ENCODE data around the gene COA8. TPM values are rescaled to one million over a fixed set of nuclear protein-coding genes. Genes with fewer than 3 reads are reported as not detected.

COA8 gene
- total RNA-seq, 2 donors from 2014 or later: 30.9 to 39.9 TPM

- no peak for ATAC-seq (replicated peaks)
- no peak overlapping the region for H3K27ac Mint-ChIP-seq
- H3K27me3 Mint-ChIP-seq: no peaks in the 10 kb centered on the region
- peaks cover 8% of the 10 kb centered on the region for H3K4me1 Mint-ChIP-seq
- H3K36me3 Mint-ChIP-seq (ENCODE audit: low read depth): no peaks in the 10 kb centered on the region
- H3K9me3 Mint-ChIP-seq: no peaks in the 10 kb centered on the region
- no peak overlapping the region for H3K4me3 Mint-ChIP-seq
Observed at GRCh38 chr14:103623308-103623707, 60.5 kb downstream of the COA8 start.

DNA sequence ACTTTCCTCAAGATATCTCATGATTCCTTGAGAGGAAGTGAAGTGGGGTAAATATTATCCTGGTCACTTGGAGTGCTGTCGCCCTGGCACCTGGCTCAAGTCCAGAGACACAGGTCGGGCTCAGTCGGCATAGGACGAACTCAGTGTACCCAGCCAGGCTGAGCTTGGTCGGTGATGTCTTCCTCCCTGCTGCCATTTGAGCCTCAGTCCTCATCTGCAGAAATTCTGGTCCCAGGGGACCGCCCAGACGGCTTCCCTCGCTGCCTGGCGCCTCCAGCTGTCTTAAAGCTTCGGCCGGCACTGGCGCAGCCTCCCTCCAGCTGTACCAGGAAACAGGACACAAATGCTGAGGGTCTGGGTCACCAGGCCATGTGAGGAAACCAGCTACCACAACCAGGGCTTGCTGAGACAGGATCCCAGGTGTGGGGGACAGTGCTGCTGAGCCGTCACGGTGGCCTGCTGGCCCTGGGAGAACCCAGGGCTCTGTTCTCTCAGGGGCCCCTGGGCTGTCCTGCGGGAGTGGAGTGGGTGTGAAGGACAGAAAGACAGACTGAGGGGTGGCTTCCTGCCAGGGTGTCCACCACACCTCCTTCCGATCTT, 61.2 kb downstream of the COA8 start:
- no peak overlapping the region for H3K27ac Mint-ChIP-seq
- no peaks in the 10 kb centered on the region for H3K9me3 Mint-ChIP-seq
- no peaks in the 10 kb centered on the region for H3K36me3 Mint-ChIP-seq (ENCODE audit: low read depth)
- H3K27me3 Mint-ChIP-seq: no peaks in the 10 kb centered on the region
- peak overlapping the region; percentile 82 for H3K4me3 Mint-ChIP-seq
- peaks cover 8% of the 10 kb centered on the region for H3K4me1 Mint-ChIP-seq
- no peak for ATAC-seq (replicated peaks)

DNA sequence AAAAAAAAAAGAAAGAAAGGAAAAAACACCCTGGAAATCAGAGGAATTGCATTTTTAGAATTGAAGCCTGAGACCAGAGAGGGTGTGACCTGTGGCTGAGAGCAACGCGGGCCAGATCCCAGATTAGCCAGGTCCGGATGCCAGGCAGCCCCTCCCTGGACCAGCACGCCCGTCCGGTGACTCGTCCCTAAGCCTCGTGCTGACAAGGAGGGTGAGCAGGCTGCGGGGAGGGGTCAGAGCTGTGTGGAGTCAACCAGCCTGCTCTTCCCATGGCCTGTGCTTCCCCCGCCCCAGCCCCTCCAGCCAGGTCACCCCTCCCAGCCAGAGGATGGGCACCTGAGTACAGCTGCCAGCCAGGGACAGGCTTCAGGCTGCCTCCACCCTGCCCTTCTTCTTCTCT, 62.1 kb downstream of the COA8 start:
- H3K27ac Mint-ChIP-seq: peak overlapping the region; percentile 95
- peaks cover 8% of the 10 kb centered on the region for H3K4me1 Mint-ChIP-seq
- no peaks in the 10 kb centered on the region for H3K9me3 Mint-ChIP-seq
- H3K36me3 Mint-ChIP-seq (ENCODE audit: low read depth): peaks cover 1% of the 10 kb centered on the region
- peak overlapping the region; percentile 82 for H3K4me3 Mint-ChIP-seq
- peak; percentile 20 for ATAC-seq (replicated peaks)
- H3K27me3 Mint-ChIP-seq: no peaks in the 10 kb centered on the region

GRCh38 chr14:103625356-103626095, 62.8 kb downstream of the COA8 start:
- Mint-ChIP-seq H3K36me3 (ENCODE audit: low read depth) (peaks cover 6% of the 10 kb centered on the region), H3K4me1 (peaks cover 8% of the 10 kb centered on the region), H3K27ac (peak overlapping the region; percentile 95), H3K9me3 (no peaks in the 10 kb centered on the region), H3K4me3 (peak overlapping the region; percentile 82), H3K27me3 (no peaks in the 10 kb centered on the region)
- no peak for ATAC-seq (replicated peaks)

GRCh38 chr14:103626146-103626850, 63.5 kb downstream of the COA8 start:
- Mint-ChIP-seq H3K9me3 (no peaks in the 10 kb centered on the region), H3K4me1 (peaks cover 8% of the 10 kb centered on the region), H3K36me3 (ENCODE audit: low read depth) (peaks cover 9% of the 10 kb centered on the region), H3K27me3 (no peaks in the 10 kb centered on the region), H3K4me3 (no peak overlapping the region), H3K27ac (no peak overlapping the region)
- ATAC-seq (replicated peaks): no peak

GRCh38 chr14:103627073-103628025, 64.6 kb downstream of the COA8 start:
- H3K4me1 Mint-ChIP-seq: peaks cover 8% of the 10 kb centered on the region
- H3K27me3 Mint-ChIP-seq: no peaks in the 10 kb centered on the region
- H3K36me3 Mint-ChIP-seq (ENCODE audit: low read depth): peaks cover 10% of the 10 kb centered on the region
- H3K9me3 Mint-ChIP-seq: no peaks in the 10 kb centered on the region
- peak overlapping the region; percentile 84 for H3K4me3 Mint-ChIP-seq
- ATAC-seq (replicated peaks): no peak
- peak overlapping the region; percentile 7 for H3K27ac Mint-ChIP-seq

GRCh38 chr14:103628221-103628683, 65.5 kb downstream of the COA8 start:
- no peaks in the 10 kb centered on the region for H3K27me3 Mint-ChIP-seq
- H3K27ac Mint-ChIP-seq: peak overlapping the region; percentile 82
- H3K36me3 Mint-ChIP-seq (ENCODE audit: low read depth): peaks cover 19% of the 10 kb centered on the region
- peak overlapping the region; percentile 84 for H3K4me3 Mint-ChIP-seq
- ATAC-seq (replicated peaks): peak; percentile 44
- H3K9me3 Mint-ChIP-seq: no peaks in the 10 kb centered on the region
- H3K4me1 Mint-ChIP-seq: peaks cover 9% of the 10 kb centered on the region

DNA sequence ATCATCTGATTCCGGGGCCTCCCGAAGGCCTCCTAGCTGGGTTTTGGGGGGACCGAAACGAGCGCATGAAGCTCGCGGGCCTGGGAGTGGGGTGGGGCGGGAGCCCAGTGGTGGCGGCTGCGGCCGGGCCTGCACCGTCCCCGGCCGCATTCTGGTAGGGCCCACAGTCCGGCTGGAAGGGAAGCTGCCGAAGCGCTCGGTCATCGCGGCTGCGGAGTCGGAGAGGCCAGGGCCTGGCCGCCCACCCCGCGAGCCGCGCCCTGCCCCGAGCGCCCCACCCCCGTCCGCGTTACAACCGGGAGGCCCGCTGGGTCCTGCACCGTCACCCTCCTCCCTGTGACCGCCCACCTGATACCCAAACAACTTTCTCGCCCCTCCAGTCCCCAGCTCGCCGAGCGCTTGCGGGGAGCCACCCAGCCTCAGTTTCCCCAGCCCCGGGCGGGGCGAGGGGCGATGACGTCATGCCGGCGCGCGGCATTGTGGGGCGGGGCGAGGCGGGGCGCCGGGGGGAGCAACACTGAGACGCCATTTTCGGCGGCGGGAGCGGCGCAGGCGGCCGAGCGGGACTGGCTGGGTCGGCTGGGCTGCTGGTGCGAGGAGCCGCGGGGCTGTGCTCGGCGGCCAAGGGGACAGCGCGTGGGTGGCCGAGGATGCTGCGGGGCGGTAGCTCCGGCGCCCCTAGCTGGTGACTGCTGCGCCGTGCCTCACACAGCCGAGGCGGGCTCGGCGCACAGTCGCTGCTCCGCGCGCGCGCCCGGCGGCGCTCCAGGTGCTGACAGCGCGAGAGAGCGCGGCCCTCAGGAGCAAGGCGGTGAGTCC, 66.1 kb downstream of the COA8 start, which contains the start of gene KLC1:
KLC1 (plus strand) TSS at position 528 of the 819 bp plus-strand sequence. CDS start 25,354 bp downstream, outside the sequence.
- Mint-ChIP-seq H3K9me3 (no peaks in the 10 kb centered on the region), H3K4me1 (peaks cover 13% of the 10 kb centered on the region), H3K4me3 (peak within 1 kb of the TSS; percentile 84), H3K27me3 (no peaks in the 10 kb centered on the region), H3K36me3 (ENCODE audit: low read depth) (peaks cover 23% of the 10 kb centered on the region), H3K27ac (peak within 1 kb of the TSS; percentile 82)
- peak; percentile 79 for ATAC-seq (replicated peaks)

DNA sequence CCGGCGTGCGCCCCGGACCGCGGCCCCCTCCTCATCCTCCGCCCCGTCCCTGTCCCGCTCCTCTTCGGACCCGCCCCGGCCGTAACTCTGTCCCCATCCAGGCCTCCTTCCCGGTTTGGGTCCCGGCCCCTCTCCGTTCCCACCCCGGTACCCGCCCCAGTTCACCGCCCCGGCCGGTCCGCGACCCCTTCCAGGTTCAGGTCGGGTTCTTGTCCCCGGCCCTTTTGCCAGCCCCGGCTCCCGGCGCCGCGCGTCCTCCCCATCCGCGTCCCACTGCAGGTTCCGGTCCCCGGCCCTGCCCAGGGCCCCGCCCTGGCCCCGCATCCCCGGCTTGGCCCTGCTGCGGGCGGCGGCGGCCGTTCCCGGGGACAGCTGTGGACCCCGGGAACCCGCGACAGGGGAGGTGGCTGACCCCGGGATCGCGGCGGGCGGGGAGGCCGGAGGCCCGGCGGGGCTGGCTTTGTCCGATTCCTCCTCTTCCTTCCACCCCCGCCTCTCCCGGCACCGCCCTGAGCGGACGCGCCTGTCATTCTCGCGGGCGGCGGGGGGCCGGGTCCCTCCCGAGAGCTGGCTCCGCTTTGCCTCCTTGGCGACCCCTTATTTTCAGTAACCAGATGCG, 66.9 kb downstream of the COA8 start:
- H3K27me3 Mint-ChIP-seq: no peaks in the 10 kb centered on the region
- peaks cover 29% of the 10 kb centered on the region for H3K36me3 Mint-ChIP-seq (ENCODE audit: low read depth)
- H3K9me3 Mint-ChIP-seq: no peaks in the 10 kb centered on the region
- peaks cover 19% of the 10 kb centered on the region for H3K4me1 Mint-ChIP-seq
- peak overlapping the region; percentile 70 for H3K27ac Mint-ChIP-seq
- H3K4me3 Mint-ChIP-seq: peak overlapping the region; percentile 84
- ATAC-seq (replicated peaks): peak; percentile 64

- Mint-ChIP-seq H3K9me3 (no peaks in the 10 kb centered on the region), H3K27ac (peak overlapping the region; percentile 70), H3K4me3 (peak overlapping the region; percentile 84), H3K36me3 (ENCODE audit: low read depth) (peaks cover 39% of the 10 kb centered on the region), H3K4me1 (peaks cover 13% of the 10 kb centered on the region), H3K27me3 (no peaks in the 10 kb centered on the region)
- no peak for ATAC-seq (replicated peaks)
Observed at GRCh38 chr14:103630364-103631108, 67.8 kb downstream of the COA8 start.

GRCh38 chr14:103633391-103633790, 70.6 kb downstream of the COA8 start:
- Mint-ChIP-seq H3K36me3 (ENCODE audit: low read depth) (peaks cover 57% of the 10 kb centered on the region), H3K27me3 (no peaks in the 10 kb centered on the region), H3K27ac (peak overlapping the region; percentile 77), H3K9me3 (no peaks in the 10 kb centered on the region), H3K4me1 (peaks cover 24% of the 10 kb centered on the region), H3K4me3 (no peak overlapping the region)
- ATAC-seq (replicated peaks): no peak

- no peak for ATAC-seq (replicated peaks)
- peaks cover 64% of the 10 kb centered on the region for H3K36me3 Mint-ChIP-seq (ENCODE audit: low read depth)
- H3K9me3 Mint-ChIP-seq: no peaks in the 10 kb centered on the region
- peaks cover 29% of the 10 kb centered on the region for H3K4me1 Mint-ChIP-seq
- H3K4me3 Mint-ChIP-seq: no peak overlapping the region
- peak overlapping the region; percentile 21 for H3K27ac Mint-ChIP-seq
- H3K27me3 Mint-ChIP-seq: no peaks in the 10 kb centered on the region
Observed at GRCh38 chr14:103634156-103634555, 71.4 kb downstream of the COA8 start.
